HUES64 (cell line): ENCODE results near the gene KATNAL2.

Experiments used
- H3K27ac ChIP-seq: 2 replicates; pipeline ENCODE4 v1.7.0; 2013; ENCODE audit warnings: low read depth, low read length, inconsistent platforms
- H3K27me3 ChIP-seq: 2 replicates; pipeline ENCODE4 v1.6.1; 2013; ENCODE audit warnings: mild to moderate bottlenecking, low read length; ENCODE audit not compliant: insufficient read depth
- H3K36me3 ChIP-seq: 2 replicates; pipeline ENCODE4 v1.6.1; 2013; ENCODE audit warnings: mild to moderate bottlenecking, low read length; ENCODE audit not compliant: insufficient read depth
- H3K4me1 ChIP-seq: 2 replicates; pipeline ENCODE4 v1.6.1; 2013; ENCODE audit warnings: mild to moderate bottlenecking, low read length, moderate library complexity; ENCODE audit not compliant: insufficient read depth
- H3K4me3 ChIP-seq: 2 replicates; pipeline ENCODE4 v1.5.1; 2013; ENCODE audit warnings: mild to moderate bottlenecking, low read length, moderate library complexity
- H3K9ac ChIP-seq: 2 replicates; pipeline ENCODE4 v1.6.1; 2013; ENCODE audit warnings: mild to moderate bottlenecking, low read depth, low read length
- H3K9me3 ChIP-seq: 2 replicates; pipeline ENCODE4 v1.6.1; 2013; ENCODE audit warnings: low read depth, low read length; ENCODE audit not compliant: insufficient read depth
- WGBS: fragments of 150-250, 120-280 bp; methylation state at CpG from one replicate; pipeline ENCODE4 v1.1.7; 2013; ENCODE audit warnings: missing lambda C conversion rate; 5-methylcytosine and 5-hydroxymethylcytosine counted together

The KATNAL2 gene

DNA sequence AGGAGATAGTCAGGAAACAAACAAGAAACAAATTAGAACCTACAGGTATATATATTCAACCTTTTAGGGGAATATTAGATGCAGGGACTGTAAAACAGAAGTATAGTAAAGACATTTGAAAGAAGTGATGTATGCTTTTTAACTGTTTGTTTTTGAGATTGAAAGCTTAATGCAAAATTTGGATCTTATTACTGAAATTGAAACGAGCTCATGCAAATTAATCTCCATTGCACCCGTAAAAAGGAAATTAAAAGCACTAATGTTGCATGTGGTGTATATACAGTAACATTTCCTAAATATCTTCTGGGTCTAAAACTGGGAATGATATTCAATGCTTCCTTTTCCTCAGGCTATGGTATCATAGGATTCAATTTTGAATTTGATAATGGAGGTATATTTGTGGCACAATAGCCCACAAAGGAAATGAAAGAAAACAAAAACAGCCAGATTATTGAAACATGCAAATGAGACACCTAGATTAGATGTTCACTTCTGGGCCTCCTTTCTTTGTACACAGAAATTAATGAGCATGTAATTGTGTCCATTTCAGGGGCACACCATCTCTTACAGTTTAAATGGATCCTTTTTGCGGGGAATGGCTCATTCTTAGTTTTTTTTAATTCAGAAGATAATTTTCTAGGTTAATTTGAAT is 119.7 kb downstream of the KATNAL2 start:
- 96% methylated on average over 3 of the region's 3 CpGs for WGBS
- no peaks in the 10 kb centered on the region for H3K9me3 ChIP-seq
- H3K27ac ChIP-seq, result no peak overlapping the region
- H3K4me3 ChIP-seq, result no peak overlapping the region
- H3K4me1 ChIP-seq, result no peaks in the 10 kb centered on the region
- H3K27me3 ChIP-seq, result no peaks in the 10 kb centered on the region
- no peak overlapping the region for H3K9ac ChIP-seq
- no peaks in the 10 kb centered on the region for H3K36me3 ChIP-seq

DNA sequence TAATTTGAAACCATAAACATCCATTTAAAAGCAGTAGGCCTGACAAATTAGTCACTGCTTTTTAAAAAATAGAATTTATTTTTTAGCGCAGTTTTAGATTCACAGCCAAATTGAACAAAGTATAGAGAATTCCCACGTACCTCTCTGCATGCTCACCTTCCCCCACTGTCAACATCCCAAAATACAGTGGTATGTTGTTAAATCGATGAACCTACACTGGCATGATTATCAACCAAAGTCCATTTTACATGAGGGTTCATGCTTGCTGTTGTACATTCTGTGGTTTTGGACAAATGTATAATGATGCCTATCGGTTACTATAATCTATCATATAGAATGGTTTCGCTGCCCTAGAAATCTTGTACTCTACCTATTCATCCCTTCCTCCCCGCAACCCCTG is 123.6 kb downstream of the KATNAL2 start:
- H3K27me3 ChIP-seq, result no peaks in the 10 kb centered on the region
- no peak overlapping the region for H3K4me3 ChIP-seq
- no peak overlapping the region for H3K27ac ChIP-seq
- H3K36me3 ChIP-seq, result no peaks in the 10 kb centered on the region
- no peaks in the 10 kb centered on the region for H3K9me3 ChIP-seq
- H3K4me1 ChIP-seq, result no peaks in the 10 kb centered on the region
- no peak overlapping the region for H3K9ac ChIP-seq
- WGBS, result 86% methylated on average over 3 of the region's 6 CpGs

DNA sequence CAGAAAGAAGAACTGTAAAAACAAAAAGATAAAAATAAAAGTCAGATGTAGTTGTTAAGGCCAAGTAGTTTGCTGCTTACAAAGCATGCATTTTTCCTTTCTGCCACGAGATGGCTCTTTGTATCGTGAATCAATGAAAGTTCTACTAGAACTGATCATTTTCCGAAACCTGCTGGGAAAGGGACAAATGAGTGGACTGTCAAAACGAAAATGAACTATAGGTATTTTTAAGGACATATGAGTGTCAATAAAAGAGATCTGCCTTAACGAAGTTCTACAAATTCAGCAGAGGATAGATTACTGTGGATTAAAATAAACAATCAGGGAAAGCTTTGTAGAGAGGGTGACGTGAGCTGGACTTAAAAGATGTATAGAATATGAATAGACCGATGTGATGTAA is 133.1 kb downstream of the KATNAL2 start:
- WGBS, result 52% methylated on average over 7 of the region's 7 CpGs
- no peaks in the 10 kb centered on the region for H3K27me3 ChIP-seq
- H3K36me3 ChIP-seq, result no peaks in the 10 kb centered on the region
- H3K4me3 ChIP-seq, result no peak overlapping the region
- no peak overlapping the region for H3K27ac ChIP-seq
- no peaks in the 10 kb centered on the region for H3K9me3 ChIP-seq
- no peak overlapping the region for H3K9ac ChIP-seq
- no peaks in the 10 kb centered on the region for H3K4me1 ChIP-seq

DNA sequence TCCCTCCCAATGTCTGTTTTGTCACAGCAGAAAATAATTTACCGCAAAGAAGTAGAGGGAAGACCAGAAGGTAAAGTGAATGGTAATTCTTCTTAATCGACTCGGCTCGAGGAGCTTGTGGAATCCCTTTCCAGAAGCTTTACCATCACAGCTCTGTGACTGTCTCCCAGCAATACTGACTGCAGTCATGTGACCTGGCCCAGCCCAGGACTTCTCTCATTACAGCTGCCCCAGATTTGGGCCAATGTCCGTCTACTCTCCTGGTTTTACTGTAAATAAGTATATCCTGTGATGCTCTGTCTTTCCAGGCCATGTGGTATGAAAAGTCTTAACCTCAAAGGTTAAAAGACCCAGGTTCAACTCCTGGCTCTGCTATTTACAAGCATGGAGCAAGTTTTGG is 137.0 kb downstream of the KATNAL2 start:
- H3K9me3 ChIP-seq, result no peaks in the 10 kb centered on the region
- WGBS, result 93% methylated on average over 5 of the region's 5 CpGs

DNA sequence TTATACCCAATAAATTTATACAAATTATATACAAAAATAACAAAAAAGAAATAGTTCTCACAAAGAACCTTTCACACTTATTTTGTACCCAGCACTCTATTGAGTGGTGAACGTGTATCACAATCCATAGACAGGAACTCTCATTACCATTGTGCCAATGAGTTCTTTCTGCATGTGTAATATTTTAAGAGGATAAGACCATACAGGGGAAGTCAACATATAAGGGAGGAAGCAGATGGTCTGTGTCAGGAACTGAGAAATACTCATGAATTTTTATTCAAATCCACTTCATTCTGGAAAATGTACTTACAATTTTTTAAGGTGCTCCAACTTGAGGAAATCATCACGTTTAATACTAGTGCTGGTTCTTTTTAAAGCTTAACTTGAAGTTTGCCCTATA is 145.1 kb downstream of the KATNAL2 start:
- no peak overlapping the region for H3K4me3 ChIP-seq
- H3K36me3 ChIP-seq, result no peaks in the 10 kb centered on the region
- no peaks in the 10 kb centered on the region for H3K9me3 ChIP-seq
- no peaks in the 10 kb centered on the region for H3K4me1 ChIP-seq
- 95% methylated on average over 2 of the region's 2 CpGs for WGBS
- H3K27me3 ChIP-seq, result no peaks in the 10 kb centered on the region
- no peak overlapping the region for H3K9ac ChIP-seq
- no peak overlapping the region for H3K27ac ChIP-seq

More for the DNA sequence above, 137.0 kb downstream of the KATNAL2 start:
- H3K4me1 ChIP-seq, result no peaks in the 10 kb centered on the region
- H3K27me3 ChIP-seq, result no peaks in the 10 kb centered on the region
- no peak overlapping the region for H3K9ac ChIP-seq
- no peak overlapping the region for H3K4me3 ChIP-seq
- no peaks in the 10 kb centered on the region for H3K36me3 ChIP-seq
- H3K27ac ChIP-seq, result no peak overlapping the region

DNA sequence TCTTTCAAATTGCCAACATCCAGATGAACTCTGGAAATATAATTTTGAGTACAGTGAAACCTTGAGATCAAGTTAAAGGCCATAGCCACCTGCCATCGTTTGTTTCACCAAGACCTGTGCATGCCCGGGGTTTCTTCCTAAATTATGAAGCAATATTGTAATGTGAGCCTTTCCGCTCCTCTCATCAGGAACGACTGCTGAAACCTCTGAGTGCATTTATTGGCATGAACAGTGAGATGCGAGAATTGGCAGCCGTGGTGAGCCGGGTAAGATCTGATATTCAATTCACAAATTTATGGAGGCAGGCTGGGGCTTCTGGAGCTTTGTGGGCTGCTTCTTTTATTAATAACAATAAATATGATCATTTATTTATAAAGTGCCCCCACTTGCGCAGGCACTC is 145.7 kb downstream of the KATNAL2 start:
- Histone ChIP-seq H3K27me3 (no peaks in the 10 kb centered on the region), H3K9ac (no peak overlapping the region), H3K27ac (no peak overlapping the region), H3K9me3 (no peaks in the 10 kb centered on the region), H3K36me3 (no peaks in the 10 kb centered on the region), H3K4me1 (no peaks in the 10 kb centered on the region), H3K4me3 (no peak overlapping the region)
- WGBS, result 93% methylated on average over 7 of the region's 8 CpGs

DNA sequence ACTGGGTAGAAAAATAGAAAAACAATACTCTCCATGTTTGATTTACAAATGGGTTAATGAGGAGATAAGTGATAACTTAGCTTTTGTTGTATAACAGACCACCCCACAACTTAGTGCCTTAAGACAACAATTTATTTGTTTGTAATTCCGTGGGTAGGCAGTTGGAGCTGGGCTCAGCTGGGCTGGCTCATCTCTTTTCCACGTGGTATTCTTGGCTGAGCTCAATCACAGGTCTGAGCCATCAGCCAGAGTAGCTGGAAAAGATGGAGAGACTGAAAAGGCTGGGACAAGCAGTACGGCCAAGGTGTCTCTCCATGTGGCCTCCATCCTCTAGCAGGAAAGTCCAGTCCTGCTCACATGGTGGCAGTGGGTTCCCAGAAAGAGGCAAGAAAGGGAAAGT is 150.2 kb downstream of the KATNAL2 start:
- Histone ChIP-seq H3K27ac (no peak overlapping the region), H3K9me3 (no peaks in the 10 kb centered on the region), H3K27me3 (no peaks in the 10 kb centered on the region), H3K36me3 (no peaks in the 10 kb centered on the region), H3K9ac (no peak overlapping the region), H3K4me3 (no peak overlapping the region), H3K4me1 (0 out of 2 replicates have a peak, but pooled peaks cover 3% of the 10 kb centered on the region)
- WGBS, result 62% methylated on average over 3 of the region's 3 CpGs

DNA sequence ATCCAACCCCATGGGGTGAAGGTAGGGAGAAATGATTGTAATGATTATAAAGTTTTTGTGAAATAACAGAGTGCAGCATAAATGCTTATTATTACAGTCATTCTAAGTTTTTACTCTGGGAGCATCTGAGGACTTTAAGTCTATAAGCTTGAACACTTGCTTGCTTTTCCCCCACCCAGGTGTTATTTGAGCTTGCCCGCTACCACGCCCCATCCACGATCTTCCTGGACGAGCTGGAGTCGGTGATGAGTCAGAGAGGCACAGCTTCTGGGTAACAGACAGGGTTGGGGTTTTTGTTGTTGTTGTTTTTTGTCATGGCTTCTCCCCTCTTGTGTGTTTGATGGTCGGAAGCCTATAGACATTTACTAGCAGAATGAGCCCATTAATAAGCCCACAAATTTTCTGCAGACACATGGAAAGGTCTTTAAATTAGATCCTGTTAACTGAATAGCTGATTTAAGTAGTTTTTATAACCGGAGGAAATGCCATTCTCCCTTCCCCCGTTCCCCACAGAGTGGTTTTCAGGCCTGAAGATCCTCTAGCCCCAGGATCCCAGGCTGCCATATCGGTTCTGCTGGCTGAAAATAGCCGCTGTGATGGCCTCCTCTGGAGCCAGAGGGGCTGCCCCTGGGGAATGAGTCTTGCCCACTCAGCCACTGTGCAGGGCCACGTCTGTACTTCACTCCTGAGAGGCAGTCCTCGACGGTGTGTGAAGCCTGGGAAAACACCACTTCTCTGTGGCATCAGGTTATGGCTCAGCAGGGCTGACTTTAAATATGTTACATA is 157.9 kb downstream of the KATNAL2 start:
- Histone ChIP-seq H3K27me3 (no peaks in the 10 kb centered on the region), H3K4me1 (peaks cover 21% of the 10 kb centered on the region), H3K36me3 (no peaks in the 10 kb centered on the region), H3K4me3 (0 out of 2 replicates have a peak overlapping the region, but pooled peaks have one; percentile 7), H3K9me3 (no peaks in the 10 kb centered on the region), H3K27ac (peak overlapping the region; percentile 68), H3K9ac (peak overlapping the region; percentile 51)
- WGBS, result 53% methylated on average over 13 of the region's 13 CpGs

DNA sequence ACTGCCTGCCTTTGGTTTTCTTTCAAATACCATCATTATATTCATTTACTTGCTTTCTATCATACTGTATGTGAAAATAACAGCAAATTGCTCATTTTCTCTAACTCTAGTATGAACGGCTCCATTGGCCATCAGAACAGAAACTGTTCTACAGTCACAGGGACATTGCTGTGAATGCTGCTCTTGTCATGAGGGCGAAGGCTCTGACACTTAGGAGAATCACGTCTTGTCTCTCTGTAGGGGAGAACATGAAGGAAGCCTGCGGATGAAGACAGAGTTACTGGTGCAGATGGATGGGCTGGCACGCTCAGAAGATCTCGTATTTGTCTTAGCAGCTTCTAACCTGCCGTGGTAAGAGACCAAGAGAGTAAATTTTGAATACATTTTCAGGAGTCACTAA is 159.7 kb downstream of the KATNAL2 start:
- H3K27ac ChIP-seq, result no peak overlapping the region
- WGBS, result 89% methylated on average over 7 of the region's 7 CpGs
- H3K9me3 ChIP-seq, result no peaks in the 10 kb centered on the region
- no peak overlapping the region for H3K4me3 ChIP-seq
- H3K27me3 ChIP-seq, result no peaks in the 10 kb centered on the region
- H3K4me1 ChIP-seq, result peaks cover 21% of the 10 kb centered on the region
- H3K36me3 ChIP-seq, result no peaks in the 10 kb centered on the region
- no peak overlapping the region for H3K9ac ChIP-seq

DNA sequence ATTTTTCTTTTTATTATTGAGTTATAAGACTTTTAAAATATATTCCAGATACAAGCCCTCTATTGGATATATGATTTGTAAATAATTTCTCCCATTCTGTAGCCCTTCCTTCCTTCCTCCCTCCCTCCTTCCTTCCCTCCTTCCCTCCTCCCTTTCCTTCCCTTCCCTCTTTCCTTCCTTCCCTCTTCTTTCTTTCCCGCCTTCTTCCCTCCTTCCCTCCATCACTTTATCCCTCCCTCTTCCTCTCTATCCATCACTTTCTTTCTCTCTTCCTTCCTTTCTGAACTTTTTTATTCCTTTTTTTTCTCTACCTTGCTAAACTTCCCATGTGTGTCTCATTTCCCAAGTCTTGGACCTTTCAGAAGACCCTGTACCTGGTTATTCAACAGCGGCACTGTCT is 163.5 kb downstream of the KATNAL2 start:
- WGBS, result 91% methylated on average over 1 of the region's 2 CpGs
- no peak overlapping the region for H3K27ac ChIP-seq
- H3K9me3 ChIP-seq, result no peaks in the 10 kb centered on the region
- peaks cover 6% of the 10 kb centered on the region; the same call in 1 of the 2 replicates for H3K4me1 ChIP-seq
- H3K36me3 ChIP-seq, result no peaks in the 10 kb centered on the region
- H3K4me3 ChIP-seq, result no peak overlapping the region
- H3K27me3 ChIP-seq, result no peaks in the 10 kb centered on the region
- no peak overlapping the region for H3K9ac ChIP-seq

DNA sequence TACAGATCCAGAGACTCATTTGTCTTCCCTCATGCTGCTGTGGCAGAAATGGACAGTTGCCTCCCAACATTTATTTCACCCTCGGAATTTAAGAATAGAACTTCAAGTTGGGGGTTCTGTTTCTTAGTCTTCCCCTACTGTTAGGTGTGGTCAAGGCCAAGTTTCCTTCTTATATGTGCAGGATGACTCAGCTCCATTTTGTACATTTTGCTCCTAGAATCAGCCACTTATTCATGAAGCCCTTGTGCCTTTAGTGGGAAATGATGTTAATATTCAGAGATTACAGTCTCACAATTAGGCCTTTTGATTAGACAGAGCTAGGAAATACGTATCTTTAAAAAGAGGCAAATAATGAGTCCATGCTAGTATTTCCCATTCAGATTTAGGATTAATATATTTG is 164.2 kb downstream of the KATNAL2 start:
- Histone ChIP-seq H3K9ac (no peak overlapping the region), H3K4me3 (no peak overlapping the region), H3K27ac (no peak overlapping the region), H3K4me1 (no peaks in the 10 kb centered on the region), H3K9me3 (no peaks in the 10 kb centered on the region), H3K27me3 (no peaks in the 10 kb centered on the region), H3K36me3 (no peaks in the 10 kb centered on the region)
- 82% methylated on average over 2 of the region's 2 CpGs for whole genome bisulfite sequencing
